Omental fat pad (tissue), 4 donors: ENCODE measurements around the gene KCNJ5. TPM values are rescaled to one million over a fixed set of nuclear protein-coding genes. Genes with fewer than 3 reads are reported as not detected.

ENCODE experiments used
- ATAC-seq: fragments of 150-250 bp; one replicate; pipeline ENCODE4 v1.9.1; 2016; ENCODE audit warnings: mild to moderate bottlenecking, moderate library complexity; ENCODE audit not compliant: low FRiP score
- DNase-seq: peaks from one replicate; pipeline ENCODE4 v3.0.0-alpha.2; 2019; ENCODE audit warnings: low spot score
- CTCF ChIP-seq, 3 donors: fragments of 450-650 bp; IDR thresholded peaks; one replicate each; pipeline ENCODE4 v1.5.1; 2016 to 2017; ENCODE audit warnings: antibody characterized with exemption in 3 of 3, mild to moderate bottlenecking in 3 of 3, moderate library complexity in 2 of 3
- total RNA-seq, 4 donors: library from RNA; depleted of rRNA; stranded (reverse); fragments of >200 nt; gene quantifications; one replicate each; pipeline ENCODE4 v1.1.0, GENCODE V29; 2016

KCNJ5 gene
- total RNA-seq, 4 donors from 2014 or later, result 1.5 to 12.1 (median 3.0) TPM

GRCh38 chr11:128894286-128894681, 3.1 kb downstream of the KCNJ5 start:
- DNase-seq (no peak), ATAC-seq (no peak)
- TF ChIP-seq CTCF (IDR thresholded peaks at IDR 0.05), result no peak

- no peak for TF ChIP-seq CTCF (IDR thresholded peaks at IDR 0.05)
- ATAC-seq, result no peak
- DNase-seq, result no peak
These were observed 3.5 kb downstream of the KCNJ5 start for GRCh38 chr11:128894685-128895084.

- ATAC-seq, result no peak
- TF ChIP-seq CTCF (IDR thresholded peaks at IDR 0.05), result no peak
- no peak for DNase-seq
These were observed 4.4 kb downstream of the KCNJ5 start for GRCh38 chr11:128895526-128895925.

GRCh38 chr11:128896356-128896755, 5.2 kb downstream of the KCNJ5 start:
- TF ChIP-seq CTCF (IDR thresholded peaks at IDR 0.05), result no peak
- ATAC-seq (no peak), DNase-seq (no peak)

GRCh38 chr11:128897826-128898225, 6.7 kb downstream of the KCNJ5 start:
- no peak for TF ChIP-seq CTCF (IDR thresholded peaks at IDR 0.05)
- ATAC-seq, result no peak
- DNase-seq, result no peak

- ATAC-seq (no peak), DNase-seq (no peak)
- TF ChIP-seq CTCF (IDR thresholded peaks at IDR 0.05), result no peak
These were observed 7.6 kb downstream of the KCNJ5 start for GRCh38 chr11:128898580-128899344.

- no peak for DNase-seq
These were observed 9.3 kb downstream of the KCNJ5 start for GRCh38 chr11:128900468-128900867.

More at GRCh38 chr11:128900468-128900867, 9.3 kb downstream of the KCNJ5 start:
- no peak for ATAC-seq
- TF ChIP-seq CTCF (IDR thresholded peaks at IDR 0.05), result no peak
